Ovary (tissue), 3 donors: Measurements from ENCODE around the gene DOC2B.

ENCODE experiments used
- EP300 ChIP-seq: sonication (generic); formaldehyde crosslinking; IDR thresholded peaks from one replicate; pipeline ENCODE4 v1.6.1; 2017; ENCODE audit warnings: antibody characterized with exemption
- POLR2A ChIP-seq: fragments of 450-650 bp; IDR thresholded peaks from one replicate; pipeline ENCODE4 v1.6.1; 2017; ENCODE audit warnings: antibody characterized with exemption, mild to moderate bottlenecking, moderate library complexity
- TF ChIP-seq, protein P1 (sequence below), 3 donors: fragments of 450-650 bp in 2 of 3; fragments of 200-600 bp in 1 of 3; IDR thresholded peaks; one replicate each; pipeline versions ENCODE4 v1.5.1 to v1.8.0; 2016 to 2022; ENCODE audit warnings: antibody characterized with exemption in 3 of 3, mild to moderate bottlenecking in 1 of 3
- donor health status: DM: no; HTN: no; CAD: no.

DNA sequence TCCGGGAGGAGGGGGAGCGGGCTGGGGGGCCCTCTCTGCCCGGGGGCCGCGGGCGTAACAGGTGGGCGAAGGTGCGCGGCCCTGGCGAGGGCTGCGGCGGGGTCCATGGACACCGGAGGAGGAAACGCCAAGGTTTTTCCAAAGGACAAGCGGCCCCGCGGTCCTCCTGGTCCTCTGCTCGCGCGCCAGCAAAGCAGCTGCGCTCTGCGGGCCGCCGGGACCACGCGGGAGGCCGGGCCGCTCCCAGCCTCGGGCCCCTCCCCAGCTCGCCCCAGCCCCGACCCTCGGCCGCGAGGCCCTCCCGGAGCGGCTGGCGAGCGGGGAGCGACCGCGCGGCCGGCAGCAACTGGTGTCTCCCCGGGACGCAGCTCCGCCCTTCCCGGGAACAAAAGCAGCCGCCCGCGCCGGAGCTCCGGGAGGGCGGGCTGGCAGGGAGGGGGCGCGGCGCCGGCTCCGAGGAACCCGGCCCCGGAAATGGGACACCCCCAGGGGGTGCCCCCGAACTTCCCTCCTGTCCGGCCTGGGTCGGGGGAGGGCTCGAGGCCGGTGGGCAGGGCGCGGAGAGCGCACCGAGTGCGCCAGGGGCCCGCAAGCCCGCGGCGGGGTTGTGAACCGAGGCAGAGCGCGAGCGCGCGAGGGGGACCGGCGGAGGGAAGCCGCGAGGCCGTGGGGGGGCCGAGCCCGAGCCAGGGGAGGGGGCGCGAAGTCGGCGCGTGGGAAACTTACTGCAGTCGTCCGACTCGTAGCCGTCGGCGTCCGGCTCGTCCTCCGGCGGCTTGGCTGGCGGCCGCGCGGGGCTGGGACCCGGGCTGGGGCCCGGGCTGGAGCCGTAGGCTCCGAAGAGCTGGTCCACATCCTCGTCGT lies 837 bp downstream of the DOC2B start:
- TF ChIP-seq, protein P1, sequence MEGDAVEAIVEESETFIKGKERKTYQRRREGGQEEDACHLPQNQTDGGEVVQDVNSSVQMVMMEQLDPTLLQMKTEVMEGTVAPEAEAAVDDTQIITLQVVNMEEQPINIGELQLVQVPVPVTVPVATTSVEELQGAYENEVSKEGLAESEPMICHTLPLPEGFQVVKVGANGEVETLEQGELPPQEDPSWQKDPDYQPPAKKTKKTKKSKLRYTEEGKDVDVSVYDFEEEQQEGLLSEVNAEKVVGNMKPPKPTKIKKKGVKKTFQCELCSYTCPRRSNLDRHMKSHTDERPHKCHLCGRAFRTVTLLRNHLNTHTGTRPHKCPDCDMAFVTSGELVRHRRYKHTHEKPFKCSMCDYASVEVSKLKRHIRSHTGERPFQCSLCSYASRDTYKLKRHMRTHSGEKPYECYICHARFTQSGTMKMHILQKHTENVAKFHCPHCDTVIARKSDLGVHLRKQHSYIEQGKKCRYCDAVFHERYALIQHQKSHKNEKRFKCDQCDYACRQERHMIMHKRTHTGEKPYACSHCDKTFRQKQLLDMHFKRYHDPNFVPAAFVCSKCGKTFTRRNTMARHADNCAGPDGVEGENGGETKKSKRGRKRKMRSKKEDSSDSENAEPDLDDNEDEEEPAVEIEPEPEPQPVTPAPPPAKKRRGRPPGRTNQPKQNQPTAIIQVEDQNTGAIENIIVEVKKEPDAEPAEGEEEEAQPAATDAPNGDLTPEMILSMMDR (IDR thresholded peaks at IDR 0.05): no peak
- TF ChIP-seq EP300 (no peak), POLR2A (no peak)
